CD4-positive, alpha-beta T cell treated with Interleukin-4 for 4 hours (primary cell): ENCODE data around the gene TMEM63C.

Experiments
- DNase-seq: peaks from one replicate; pipeline ENCODE4 v3.0.0-alpha.2; 2020

TMEM63C gene

GRCh38 chr14:77199590-77199989, 18.0 kb downstream of the TMEM63C start:
- DNase-seq: no peak

GRCh38 chr14:77200406-77200985, 18.9 kb downstream of the TMEM63C start:
- DNase-seq: no peak

DNA sequence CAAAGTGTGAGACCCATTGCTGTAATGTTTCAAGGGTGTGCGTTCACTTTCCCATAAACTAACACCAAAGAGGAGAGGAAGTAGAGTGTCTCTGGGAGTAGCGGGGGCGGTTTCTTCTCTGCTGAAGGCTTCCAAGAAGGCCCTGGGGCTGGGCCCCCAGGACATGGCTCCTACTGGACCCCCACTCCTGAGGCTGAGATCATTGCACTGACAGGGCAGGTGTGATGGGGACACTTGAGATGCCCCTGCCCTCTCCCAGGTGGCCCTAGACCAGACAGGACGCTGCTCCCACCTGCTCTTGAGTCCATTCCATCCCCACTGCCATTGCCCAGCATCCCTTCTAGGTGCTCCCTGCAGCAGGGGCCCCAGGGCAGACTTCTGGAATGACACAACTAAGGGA, 20.1 kb downstream of the TMEM63C start:
- no peak for DNase-seq

GRCh38 chr14:77203611-77204458, 22.2 kb downstream of the TMEM63C start:
- DNase-seq: no peak

GRCh38 chr14:77204459-77204771, 22.8 kb downstream of the TMEM63C start:
- DNase-seq: no peak

DNA sequence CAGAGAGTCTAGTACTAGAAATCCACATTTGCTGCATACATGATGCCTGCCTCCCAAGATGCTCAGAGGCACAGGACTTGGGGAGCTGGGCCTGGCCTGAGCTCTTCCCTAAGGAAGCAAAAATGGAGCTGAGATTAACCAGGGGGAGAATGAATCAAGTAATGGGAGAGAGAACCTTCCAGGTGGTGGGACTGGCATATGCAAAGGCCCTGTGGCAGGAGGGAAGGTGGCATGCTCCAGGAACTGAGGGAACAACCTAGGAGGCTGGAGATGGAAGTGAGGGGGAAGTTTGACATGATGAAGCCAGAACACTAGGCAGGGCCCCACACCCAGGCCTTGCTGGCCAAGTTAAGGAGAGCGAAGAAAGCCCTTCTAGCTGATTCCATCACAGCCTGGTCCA, 23.3 kb downstream of the TMEM63C start:
- DNase-seq: no peak

GRCh38 chr14:77205566-77205965, 24.0 kb downstream of the TMEM63C start:
- DNase-seq: no peak

- DNase-seq: no peak
These were observed 24.7 kb downstream of the TMEM63C start for GRCh38 chr14:77206261-77206824.

DNA sequence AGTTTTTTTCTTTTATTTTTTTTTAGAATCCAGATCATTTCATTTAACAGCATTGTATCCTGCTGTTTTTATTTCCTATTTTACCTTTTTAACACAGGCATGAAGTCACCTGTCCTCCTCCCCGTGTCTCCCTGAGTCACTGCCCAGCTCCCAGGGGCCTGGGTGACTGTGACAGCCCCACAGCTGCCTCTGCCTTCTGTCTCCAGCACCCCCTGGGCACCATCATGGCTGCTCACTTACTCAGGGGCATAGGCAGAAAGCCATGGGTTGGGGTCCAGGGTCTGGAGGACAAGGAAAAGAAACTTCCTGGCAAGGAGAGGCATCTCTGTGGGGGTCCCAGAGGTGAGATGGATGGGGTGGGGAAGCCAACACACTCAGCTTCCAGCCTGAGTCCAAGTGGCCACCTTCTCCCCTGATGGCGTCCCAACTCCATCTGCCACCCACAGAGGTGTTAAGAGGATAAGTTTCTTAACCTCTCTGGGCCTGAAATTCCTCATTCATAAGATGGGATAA, 25.3 kb downstream of the TMEM63C start:
- DNase-seq: no peak

DNA sequence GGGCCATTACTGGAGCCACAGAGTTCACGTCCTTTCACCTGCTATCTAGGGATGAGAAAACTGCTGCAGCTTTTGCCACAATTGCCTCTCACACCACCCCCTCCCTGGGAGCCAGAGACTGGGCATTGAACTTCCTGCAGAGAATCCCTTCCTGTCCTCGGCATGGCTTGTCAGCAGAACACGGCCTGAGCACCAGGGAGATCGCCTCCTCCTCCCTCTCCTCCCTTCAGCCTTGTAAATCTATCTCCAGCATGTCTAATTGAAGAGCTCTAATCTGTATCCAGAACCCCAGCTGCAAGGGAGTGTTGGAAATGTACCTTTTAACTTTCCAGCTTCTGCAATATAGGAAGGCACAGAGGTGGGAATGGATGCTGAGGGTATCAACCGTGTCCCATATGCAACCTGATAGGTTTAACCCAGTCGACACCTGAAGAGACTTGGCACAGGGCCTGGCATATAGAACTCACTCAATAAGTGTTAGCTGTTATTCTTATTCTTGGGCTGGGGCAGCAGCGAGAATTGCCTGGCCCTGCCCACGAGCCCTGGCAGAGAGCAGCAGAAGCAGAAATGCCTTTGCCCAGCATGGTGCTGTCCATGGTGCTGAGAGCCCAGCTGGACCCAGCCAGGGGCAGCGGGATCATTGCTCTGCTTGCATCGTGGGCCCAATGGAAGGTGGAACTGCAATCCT, 26.8 kb downstream of the TMEM63C start:
- DNase-seq: peak; percentile 7

- DNase-seq: no peak
These were observed 27.4 kb downstream of the TMEM63C start for GRCh38 chr14:77208979-77209318.

GRCh38 chr14:77212097-77212870, 30.7 kb downstream of the TMEM63C start:
- no peak for DNase-seq

DNA sequence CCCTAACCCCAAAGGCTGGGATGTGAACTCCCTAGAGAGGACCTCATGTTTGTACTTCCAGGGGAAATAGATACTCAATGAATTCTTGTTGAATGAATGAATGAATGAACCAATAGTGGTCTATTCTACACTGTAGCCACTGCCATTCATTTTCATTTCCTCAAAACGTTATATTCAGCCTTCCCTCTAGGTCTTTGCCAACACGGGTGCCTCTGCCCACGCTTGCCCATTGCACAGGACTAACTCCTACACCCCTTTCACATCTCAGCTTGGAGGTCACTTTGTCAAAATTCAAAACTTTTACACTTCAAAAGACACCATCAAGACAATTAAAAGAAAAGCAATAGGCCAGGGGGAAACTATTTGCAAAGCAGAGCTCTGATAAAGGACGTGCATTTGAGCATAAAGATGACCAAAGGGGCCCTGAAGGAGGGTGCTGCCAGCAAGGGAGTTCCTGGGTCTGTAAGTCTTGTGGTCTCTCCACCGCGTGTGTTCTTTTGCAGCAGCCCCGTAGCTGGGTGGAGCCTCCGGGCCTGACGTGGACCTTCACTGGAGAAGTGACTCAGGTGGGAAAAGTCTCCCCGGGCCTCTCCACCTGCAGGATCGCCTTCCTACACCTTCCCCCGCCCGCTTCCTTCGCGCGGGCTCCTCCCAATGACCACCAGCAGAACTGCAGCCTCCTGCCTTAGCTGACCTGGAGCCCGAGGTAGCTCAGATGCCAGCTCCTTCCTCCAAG, 31.5 kb downstream of the TMEM63C start:
- DNase-seq: peak; percentile 2

DNA sequence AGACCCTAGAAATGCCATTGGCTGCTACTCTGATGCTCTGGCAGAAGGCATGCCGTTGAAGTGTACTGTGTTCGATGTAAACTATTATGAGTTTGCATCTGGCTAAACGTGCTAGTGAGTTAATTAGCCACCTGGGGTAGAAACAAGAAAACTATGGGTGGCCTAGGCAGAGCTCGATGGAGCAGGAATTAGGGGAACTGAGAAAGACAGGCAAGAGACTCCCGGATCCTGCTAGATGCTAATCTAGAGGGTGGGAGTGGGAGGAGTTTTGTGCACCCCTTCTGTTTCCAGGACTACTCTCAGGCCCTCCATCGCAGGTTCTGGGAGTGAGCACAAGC, 32.0 kb downstream of the TMEM63C start:
- no peak for DNase-seq

GRCh38 chr14:77214216-77214615, 32.6 kb downstream of the TMEM63C start:
- no peak for DNase-seq

DNA sequence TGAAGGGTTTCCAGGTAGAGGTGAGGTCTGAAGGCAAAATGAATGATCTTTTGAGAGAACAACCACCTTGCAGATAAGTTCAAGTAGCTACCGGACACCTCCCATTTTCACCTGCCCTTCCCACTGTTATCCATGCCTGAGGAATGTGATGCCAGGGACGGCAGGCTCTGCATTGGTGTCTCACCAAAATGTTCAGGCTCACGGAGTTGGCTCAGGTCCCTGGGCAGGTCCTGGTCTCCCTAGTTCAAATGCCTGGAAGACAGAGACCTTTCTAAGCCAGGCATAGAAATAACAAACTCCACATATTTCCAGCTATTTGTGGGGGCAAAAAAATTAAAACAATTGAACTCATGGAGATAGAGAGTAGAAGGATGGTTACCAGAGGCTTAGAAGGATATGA, 36.0 kb downstream of the TMEM63C start:
- no peak for DNase-seq

- no peak for DNase-seq
These were observed 38.0 kb downstream of the TMEM63C start for GRCh38 chr14:77219591-77219990.

- DNase-seq: no peak
These were observed 38.8 kb downstream of the TMEM63C start for GRCh38 chr14:77220246-77221017.

DNA sequence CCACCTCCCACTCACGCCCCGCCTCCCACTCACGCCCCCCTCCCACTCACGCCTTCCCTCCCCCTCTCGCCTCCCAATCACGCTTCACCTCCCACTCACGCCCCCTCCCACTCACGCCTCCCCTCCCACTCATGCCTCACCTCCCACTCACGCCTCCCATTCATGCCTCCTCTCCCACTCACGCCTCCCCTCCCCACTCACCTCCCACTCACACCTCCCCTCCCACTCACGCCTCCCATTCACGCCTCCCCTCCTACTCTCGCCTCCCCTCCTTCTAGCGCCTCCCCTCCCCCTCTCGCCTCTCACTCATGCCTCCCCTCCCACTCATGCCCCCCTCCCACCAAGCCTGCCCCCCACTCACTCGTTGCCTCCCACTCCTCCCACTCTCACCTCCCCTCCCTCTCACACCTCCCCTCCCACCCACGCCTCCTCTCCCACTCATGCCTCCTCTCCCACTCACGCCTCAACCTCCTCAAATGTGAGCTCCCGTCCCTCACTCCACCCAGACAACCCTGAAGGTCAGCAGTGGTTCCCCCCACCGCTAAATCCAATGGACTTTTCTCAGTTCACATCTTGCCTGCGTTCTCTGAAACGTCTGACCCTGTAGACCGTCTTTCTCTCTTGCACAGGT, 39.8 kb downstream of the TMEM63C start:
- DNase-seq: peak; percentile 1

GRCh38 chr14:77222546-77223225, 41.1 kb downstream of the TMEM63C start:
- DNase-seq: no peak
